ENCODE measurements around the gene MSANTD4. TPM values are rescaled to one million over a fixed set of nuclear protein-coding genes. Genes with fewer than 3 reads are reported as not detected.

Gene MSANTD4
- total RNA-seq, 2 experiments from 2014 or later = 21.0 to 26.4 TPM

GRCh38 chr11:105969756-105970155, 52.3 kb downstream of the MSANTD4 start:
- no peaks in the 10 kb centered on the region for H4K20me1 ChIP-seq (ENCODE audit: insufficient read depth, low read length)
- POLR2A ChIA-PET = interaction anchor here (0.6 kb wide), 1 partner anchor 634 kb away, joined by 6 read pairs; no protein-coding TSS in a partner anchor
- no peak overlapping the region for H3K4me2 ChIP-seq (ENCODE audit: low read length)
- no TSS peak for BruUV-seq (replicated peaks)
- no peaks in the 10 kb centered on the region for H3K9me3 ChIP-seq (ENCODE audit: low read length)
- H3K36me3 ChIP-seq (ENCODE audit: insufficient read depth, low read length) = no peaks in the 10 kb centered on the region
- no peak overlapping the region for H2AFZ ChIP-seq (ENCODE audit: low read length)
- CTCF ChIA-PET (ENCODE audit: unreplicated experiment) = no interaction called here
- no peak overlapping the region for H3K4me3 ChIP-seq (ENCODE audit: low read depth, low read length, poor library complexity, severe bottlenecking)
- no peaks in the 10 kb centered on the region for H3K4me1 ChIP-seq (ENCODE audit: insufficient read depth, low read length, poor library complexity, severe bottlenecking)
- TF ChIP-seq CTCF (conservative IDR thresholded peaks at IDR 0.05; ENCODE audit: low read length) (no peak), EZH2phosphoT487 (IDR thresholded peaks at IDR 0.05; ENCODE audit: borderline replicate concordance, low read depth, low read length) (no peak)
- intact Hi-C loops (cut with micrococcal nuclease; ENCODE audit: unreplicated experiment) = no loop called here
- no peak for DNase-seq (ENCODE audit: low spot score)
- H3K27ac ChIP-seq (ENCODE audit: low read depth, low read length, poor library complexity, severe bottlenecking) = no peak overlapping the region
- H3K79me2 ChIP-seq (ENCODE audit: insufficient read depth, low read depth, low read length) = no peaks in the 10 kb centered on the region
- no peaks in the 10 kb centered on the region for H3K9me2 ChIP-seq (ENCODE audit: insufficient read depth, low read length)

DNA sequence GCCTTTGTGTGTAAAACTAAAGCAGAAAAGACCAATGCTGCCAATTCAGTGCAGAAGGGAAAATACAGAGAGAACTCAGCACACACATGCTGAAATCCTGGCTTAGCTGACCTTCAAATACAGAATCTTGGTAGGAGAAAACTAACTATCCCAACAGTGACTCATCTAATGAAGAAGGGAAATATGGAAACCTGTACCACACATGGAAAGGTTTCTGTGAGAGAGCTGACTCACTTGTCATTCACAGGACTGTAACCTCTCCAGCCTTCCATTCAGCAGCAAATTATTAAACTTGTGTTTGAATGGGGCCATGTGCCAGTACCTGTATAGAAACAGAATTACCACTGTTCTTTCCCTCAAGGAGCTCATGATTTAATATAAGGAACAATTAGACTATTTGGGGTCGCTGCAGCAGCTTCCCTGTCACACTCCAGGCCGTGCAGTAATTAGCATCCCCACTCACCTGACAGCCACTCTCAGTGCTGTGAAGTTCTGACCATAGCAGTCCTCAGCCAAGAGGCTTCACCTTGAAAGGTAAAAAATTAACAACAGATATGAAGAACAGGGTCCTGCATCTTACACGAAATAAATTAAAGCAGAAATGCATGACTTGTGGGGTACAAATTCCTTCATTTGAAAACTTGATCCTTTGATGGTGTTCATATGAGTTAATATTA, 53.9 kb downstream of the MSANTD4 start:
- POLR2A ChIA-PET = no interaction called here
- Histone ChIP-seq H3K4me2 (ENCODE audit: low read length) (no peak overlapping the region), H3K36me3 (ENCODE audit: insufficient read depth, low read length) (no peaks in the 10 kb centered on the region), H4K20me1 (ENCODE audit: insufficient read depth, low read length) (no peaks in the 10 kb centered on the region), H3K79me2 (ENCODE audit: insufficient read depth, low read depth, low read length) (no peaks in the 10 kb centered on the region), H2AFZ (ENCODE audit: low read length) (no peak overlapping the region), H3K9me3 (ENCODE audit: low read length) (no peaks in the 10 kb centered on the region), H3K9me2 (ENCODE audit: insufficient read depth, low read length) (no peaks in the 10 kb centered on the region), H3K4me3 (ENCODE audit: low read depth, low read length, poor library complexity, severe bottlenecking) (no peak overlapping the region), H3K27ac (ENCODE audit: low read depth, low read length, poor library complexity, severe bottlenecking) (no peak overlapping the region), H3K4me1 (ENCODE audit: insufficient read depth, low read length, poor library complexity, severe bottlenecking) (no peaks in the 10 kb centered on the region)
- no TSS peak for BruUV-seq (replicated peaks)
- no peak for TF ChIP-seq EZH2phosphoT487 (IDR thresholded peaks at IDR 0.05; ENCODE audit: borderline replicate concordance, low read depth, low read length)
- TF ChIP-seq CTCF (conservative IDR thresholded peaks at IDR 0.05; ENCODE audit: low read length) = no peak
- CTCF ChIA-PET (ENCODE audit: unreplicated experiment) = interaction anchor here (0.6 kb wide), 1 partner anchor 473 kb away, joined by 3 read pairs; no protein-coding TSS in a partner anchor
- intact Hi-C loops (cut with micrococcal nuclease; ENCODE audit: unreplicated experiment) = no loop called here
- no peak for DNase-seq (ENCODE audit: low spot score)
